HG03520 (cell line): ENCODE data around the gene GDAP2.

Experiments
- ATAC-seq: cut with Tn5 transposase; IDR thresholded peaks from one replicate; pipeline ENCODE4 v1.9.1; 2021; ENCODE audit warnings: mild to moderate bottlenecking, moderate library complexity; ENCODE audit not compliant: unreplicated experiment

GDAP2 gene

DNA sequence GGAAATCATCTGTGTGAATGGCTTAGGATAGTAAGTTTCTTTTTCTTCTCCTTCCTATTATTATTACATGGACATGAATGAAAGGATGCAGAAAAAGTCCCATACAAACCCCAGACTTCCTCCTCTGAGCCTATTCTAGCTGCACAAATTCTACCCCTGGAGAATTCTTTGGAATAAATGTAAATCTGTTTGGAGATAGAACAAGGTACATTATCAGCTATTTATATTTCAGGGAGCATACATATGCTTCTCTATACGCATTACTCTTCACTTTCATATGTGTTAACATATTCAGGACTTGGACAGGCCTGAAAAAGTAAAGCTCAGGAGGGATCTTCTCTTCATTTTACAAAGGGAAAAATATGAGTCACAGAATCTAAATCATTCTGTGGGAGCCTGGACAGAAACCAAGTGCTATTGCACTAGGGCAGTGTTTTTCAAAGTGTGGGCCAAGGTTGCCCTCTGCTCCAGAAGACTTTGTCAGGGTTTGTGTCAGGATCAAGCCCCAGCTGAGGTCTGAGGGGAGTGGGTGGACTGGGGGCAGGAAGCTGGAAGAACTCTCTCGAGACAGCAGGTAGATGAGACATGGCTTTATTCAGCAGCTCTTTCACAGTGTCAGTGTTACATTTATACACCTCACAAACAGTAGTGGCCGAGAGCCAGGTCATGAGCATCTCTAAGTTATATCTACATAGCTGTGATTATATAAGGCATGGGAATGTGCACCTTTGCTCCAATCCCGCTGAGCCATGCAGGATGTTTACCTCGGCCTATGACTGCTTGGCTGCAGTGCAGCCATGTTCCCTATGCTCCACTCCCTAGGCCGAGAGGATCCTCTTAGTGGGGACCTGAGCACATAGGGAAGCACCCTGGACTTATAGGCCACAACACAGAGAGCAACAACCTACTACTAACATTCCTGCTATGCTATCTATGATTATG is 114.3 kb downstream of the GDAP2 start:
- ATAC-seq = no peak
